Measurements from ENCODE around the gene CLDN2.
"Not testable (repeated sequence)": the region's sequence is repeated elsewhere in the genome, so short reads cannot be mapped to it uniquely, and the experiment has no call there.

The CLDN2 gene, protein sequence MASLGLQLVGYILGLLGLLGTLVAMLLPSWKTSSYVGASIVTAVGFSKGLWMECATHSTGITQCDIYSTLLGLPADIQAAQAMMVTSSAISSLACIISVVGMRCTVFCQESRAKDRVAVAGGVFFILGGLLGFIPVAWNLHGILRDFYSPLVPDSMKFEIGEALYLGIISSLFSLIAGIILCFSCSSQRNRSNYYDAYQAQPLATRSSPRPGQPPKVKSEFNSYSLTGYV

DNA sequence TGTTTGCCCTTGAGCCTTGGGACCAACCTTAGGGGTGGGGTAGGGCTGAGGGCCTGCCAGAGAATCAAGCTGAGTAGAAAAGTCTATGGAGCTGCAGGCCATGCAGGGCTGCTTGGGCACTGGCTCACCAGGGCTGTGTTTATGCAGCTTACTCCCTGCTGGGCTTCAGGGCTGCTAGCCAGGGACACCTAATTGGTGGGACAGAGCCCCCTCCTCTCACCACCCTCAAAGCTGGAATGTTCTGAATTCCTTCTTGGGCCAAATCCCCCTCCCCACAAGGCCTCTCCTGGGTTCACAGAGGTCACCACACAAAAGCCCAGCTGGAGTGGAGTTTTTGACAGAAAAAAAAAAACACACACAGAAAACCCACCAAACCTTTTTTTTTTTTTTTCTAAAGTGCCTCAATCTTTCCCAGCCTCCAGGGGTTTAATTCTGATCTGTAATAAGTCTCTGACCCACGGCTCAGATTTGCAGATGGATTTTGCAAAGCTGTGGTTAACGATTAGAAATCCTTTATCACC lies at the start of gene CLDN2:
TSS of gene CLDN2 (plus strand) at position 471 of the 521 bp plus-strand sequence. CDS start 7,827 bp downstream, outside the sequence.
- DNase-seq (ENCODE audit: low read depth) = no peak

DNA sequence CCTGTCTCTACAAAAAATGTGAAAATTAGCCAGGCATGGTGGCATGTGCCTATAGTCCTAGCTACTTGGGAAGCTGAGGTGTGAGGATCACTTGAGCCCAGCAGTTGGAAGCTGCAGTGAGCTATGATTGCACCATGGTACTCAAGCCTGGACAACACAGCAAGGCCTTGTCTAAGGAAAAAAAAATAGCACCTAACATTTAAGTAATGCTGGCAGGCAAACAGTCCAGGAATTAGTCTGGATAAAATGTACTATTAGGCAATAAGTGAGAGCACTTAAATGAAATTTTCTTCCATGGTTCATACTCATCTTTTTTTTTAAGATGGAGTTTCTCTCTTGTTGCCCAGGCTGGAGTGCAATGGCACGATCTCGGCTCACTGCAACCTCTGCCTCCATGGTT lies 47.4 kb upstream of the CLDN2 start:
- DNase-seq (ENCODE audit: low read depth) = not testable (repeated sequence)

DNA sequence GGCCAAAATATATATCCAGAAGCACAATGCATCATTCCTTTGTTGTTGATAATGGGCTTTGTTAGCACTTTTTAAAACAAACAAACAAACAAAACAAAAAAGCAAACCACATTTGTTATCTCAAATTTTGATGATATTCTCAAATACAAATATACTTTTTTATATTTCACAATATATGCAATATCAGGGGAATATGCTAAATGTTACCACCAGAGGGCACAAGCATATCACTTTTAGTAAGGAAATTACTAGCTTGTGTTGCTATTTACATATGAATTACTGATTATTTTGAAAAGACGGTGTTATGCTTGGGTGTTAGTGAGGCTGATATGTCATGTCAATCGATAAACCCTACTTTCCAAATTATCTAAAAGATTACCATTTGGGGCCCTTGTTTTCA lies 46.1 kb upstream of the CLDN2 start:
- no peak for DNase-seq (ENCODE audit: low read depth)

DNA sequence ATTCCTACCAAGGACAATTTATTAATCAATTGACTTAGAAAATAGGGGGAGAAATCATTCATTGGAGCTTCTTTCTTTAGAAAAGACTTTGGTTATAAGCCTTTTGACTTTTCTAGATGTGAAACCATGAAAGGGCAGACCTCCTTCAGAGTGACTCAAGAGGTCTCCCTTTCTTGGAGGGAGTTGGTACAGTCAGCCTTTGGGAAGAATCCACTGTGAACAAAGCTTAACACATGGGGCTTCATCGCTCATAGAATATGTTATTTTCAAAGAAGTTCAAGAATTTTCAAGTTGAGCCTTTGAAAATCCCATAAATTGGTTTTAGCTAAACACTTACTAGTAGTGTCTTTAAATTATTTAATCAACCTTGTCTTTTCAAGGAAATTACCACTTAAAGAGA lies 45.1 kb upstream of the CLDN2 start:
- DNase-seq (ENCODE audit: low read depth) = no peak

DNA sequence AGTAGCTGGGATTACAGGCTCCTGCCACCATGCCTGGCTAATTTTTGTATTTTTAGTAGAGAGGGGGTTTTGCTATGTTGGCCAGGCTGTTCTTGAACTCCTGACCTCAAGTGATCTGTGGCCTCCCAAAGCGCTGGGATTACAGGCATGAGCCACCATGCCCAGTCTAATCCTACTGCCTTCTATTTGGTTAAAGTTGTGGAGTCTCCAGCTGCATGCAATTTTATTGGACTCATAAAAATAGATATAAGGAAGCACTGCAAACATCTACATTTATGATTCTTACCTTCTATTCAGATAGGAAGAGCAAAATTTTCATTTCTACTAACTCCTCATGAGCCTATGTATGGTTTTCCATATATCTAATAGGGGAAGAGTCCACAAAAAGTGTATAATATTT lies 30.7 kb upstream of the CLDN2 start:
- no peak for DNase-seq (ENCODE audit: low read depth)

DNA sequence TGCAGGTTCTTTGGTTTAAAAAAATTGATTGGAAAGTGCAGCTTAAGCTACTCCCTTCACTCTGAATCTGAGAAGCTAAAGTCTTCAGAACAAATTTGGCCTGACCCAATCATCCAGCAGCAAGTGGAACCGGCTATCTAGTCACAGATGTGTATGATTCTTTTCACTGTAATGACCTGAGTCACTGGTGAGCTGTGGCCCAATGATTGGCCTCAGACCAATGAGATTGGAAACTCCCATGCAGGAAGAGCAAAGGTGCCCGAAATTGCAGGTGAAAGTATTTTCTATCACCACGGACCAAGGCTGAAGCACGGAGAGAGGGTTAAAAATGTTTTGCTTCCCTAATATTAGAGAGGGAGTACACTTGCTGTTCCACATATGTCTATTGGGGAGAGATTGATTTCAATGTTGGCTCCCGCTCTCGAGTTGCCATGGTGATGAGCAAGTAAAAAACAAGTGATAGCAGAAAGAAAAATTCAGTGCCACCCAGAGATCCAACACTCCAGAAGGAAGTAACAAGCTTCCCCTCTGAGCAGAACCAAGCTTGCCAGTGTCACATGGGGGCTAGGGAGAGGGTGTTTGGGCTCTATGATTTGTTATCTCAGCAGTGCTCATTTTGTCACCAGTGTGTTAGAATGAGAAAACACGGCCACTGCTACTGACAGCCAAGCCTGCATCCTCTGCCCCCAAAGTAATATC lies 28.3 kb upstream of the CLDN2 start:
- no peak for DNase-seq (ENCODE audit: low read depth)

DNA sequence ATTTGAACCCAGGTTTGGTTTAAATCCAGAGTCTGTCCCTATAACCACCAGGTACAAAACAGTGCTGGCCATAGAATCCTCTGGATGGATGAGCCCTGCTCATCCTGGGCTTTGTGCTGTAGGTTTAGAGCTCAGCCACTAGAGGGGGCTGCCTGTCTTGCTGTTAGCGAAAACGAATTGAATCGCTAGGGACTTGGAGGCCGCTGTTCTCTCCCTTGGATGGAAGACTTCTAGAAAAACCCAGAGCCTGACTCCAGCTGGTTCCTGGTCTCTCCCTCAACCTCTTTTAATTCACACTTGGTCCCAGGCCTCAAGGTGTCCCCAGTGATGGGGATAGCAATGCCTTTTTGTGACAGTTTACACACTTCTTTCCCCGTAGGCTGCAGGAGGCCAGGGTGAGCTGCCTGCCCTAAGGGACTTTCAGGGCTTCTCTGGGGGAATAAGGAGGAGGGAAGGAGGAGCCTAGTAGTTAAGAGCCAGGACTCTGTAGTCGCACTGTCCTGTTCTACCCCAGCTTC lies 25.8 kb upstream of the CLDN2 start:
- DNase-seq (ENCODE audit: low read depth) = peak; percentile 6

DNA sequence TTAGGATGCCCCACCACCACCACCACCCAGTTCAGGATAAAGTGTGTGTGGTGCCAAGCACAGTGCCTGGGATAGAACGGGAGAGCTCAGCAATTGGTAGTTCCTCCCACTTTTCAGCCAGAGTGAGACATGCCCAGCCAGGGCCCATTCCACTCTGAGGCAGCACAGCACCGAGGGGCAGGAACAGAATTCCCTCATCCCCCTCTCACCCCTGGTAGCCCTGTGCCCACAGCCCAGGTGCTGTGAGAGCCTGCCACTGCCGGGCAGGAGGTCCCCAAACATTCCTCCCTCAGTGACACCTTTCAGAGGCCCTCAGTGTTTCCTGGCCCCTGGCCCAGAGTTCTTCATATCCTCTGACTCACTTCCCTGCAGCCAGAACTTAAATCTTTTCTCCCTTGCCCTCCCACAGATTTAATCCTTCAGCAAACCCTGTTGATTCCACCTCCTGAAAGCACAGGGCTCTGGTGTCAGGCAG lies 25.2 kb upstream of the CLDN2 start:
- no peak for DNase-seq (ENCODE audit: low read depth)

DNA sequence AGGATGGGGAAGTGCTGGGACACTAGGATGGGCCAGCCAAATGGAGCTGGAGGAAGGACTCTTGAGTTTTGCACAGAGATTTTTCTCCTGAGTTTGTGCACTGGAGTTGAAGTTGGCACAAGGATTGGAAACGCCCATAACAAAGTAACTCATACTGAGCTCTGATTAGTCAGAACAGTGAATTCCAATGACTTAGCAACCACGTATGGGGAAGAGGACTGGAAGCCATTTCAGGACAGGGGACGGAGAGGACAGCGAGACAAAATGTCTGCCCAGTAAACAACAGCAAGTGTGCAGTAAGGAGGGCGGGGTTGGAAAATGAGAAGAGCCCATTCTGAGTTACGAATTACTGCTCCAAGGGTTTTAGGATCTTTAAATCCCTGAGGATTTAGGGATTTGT lies 22.9 kb upstream of the CLDN2 start:
- no peak for DNase-seq (ENCODE audit: low read depth)

DNA sequence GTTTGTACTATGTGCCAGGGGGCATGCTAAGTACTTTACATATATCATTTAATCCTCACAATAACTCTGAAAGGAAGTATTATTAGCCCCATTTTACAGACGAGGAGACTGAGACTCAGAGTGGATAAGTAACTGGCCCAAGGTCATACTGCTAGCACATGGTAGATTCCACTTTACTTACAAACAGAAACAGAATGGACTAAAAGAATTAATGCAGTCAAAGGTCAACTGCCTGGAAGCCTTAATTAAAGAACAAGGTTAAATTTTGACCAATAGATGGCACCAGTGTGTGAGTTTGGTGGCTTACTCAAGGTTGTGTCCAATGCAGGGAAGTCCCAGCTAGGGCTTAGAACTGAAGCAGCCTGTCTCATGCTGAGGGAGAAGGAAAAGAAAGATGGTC lies 21.7 kb upstream of the CLDN2 start:
- no peak for DNase-seq (ENCODE audit: low read depth)

DNA sequence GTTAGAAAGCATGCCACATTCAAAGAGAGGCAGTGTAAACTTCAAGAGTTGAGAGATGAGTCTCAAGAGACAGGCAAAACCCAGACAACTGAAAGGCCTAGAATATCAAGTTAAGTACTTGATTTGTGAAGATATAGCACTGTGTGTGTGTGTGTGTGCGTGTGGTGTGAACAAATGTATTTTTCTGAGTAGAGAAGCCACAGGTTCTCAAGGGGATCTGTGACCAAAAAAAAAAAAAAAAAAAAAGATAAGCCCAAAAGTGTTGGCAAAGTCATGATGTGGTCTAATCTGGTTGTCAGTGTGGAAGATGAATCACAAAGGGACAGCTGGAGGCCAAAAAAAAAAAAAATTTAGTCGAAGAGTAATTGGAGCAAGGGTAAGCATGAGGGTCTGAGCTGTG lies 20.9 kb upstream of the CLDN2 start:
- no peak for DNase-seq (ENCODE audit: low read depth)

DNA sequence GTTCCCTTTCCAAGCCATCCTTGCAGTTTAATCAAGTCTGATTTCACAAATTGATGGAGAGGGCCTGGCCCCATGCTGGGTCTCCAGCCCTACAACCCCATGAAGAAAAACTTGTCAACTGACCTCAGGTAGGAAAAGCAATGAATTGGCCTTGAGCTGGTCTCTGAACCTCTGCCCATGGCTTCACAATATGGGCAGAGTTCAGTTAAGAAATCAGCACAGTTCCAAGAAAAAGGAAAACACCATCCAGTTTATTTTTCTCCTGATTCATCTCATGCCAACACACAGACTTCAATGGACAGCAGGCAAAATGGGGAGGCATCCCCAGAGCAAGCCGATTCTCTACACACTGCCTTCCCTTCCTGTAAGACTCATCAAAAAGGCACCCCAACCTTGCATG lies 20.4 kb upstream of the CLDN2 start:
- no peak for DNase-seq (ENCODE audit: low read depth)

DNA sequence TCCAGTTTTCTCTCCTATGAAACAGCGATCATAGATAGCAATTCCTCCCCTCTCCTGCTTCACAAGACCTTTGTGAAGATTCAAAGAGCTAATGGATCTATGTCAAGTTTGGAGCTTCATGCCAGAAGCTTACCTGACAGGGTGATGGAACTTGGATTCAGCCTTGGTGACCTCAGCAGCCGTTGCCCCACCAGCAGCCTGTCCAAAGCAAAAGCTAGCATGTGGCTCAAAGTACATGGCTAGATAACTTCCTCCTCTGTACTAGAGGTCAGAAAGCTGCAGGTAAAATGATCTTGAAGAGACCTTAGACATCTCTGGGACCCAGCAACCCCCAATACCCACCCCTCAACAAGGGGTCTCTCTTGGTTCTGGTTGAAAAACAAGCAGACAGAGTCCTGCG lies 18.9 kb upstream of the CLDN2 start:
- DNase-seq (ENCODE audit: low read depth) = no peak

DNA sequence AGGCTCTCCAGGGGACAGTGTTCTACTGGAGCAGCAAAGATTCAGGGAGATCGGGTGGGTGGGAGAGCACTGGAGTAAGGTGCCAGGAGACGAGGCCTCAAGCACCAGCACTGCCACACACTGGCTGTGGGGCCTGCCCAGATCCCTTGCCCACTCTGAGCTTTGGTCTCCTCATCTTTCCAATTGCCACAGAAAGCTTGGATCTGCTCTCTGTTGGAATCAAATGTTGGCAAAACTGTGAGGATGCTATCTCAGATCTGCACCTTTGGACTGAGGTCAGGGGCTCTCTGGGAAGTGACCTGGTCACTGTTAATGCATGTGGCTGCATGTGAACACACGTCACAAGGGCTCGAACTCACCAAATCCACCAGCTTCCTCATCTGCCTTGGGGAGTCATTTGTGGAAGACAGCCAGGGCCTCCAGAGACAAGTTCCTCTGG lies 18.4 kb upstream of the CLDN2 start:
- DNase-seq (ENCODE audit: low read depth) = no peak

DNA sequence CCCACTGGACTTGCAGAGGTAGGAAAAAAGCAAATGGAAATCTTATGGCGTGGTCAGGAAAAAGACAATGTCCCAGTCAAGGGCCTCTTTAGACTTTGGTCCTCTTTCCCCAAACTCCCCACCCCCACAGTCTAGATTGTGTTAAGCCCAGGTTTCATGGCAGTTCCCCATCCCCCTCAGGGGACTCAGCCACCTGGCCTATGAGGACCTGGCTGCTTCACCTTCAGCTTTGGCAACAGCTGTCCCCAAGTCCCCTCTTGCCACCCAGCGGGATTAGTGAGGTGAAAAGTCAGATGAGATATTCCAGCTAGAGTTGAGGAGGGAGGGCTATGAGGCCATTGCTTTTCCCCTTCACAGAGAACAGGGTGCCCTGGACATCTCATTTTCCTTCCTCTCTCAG lies 17.5 kb upstream of the CLDN2 start:
- DNase-seq (ENCODE audit: low read depth) = no peak

DNA sequence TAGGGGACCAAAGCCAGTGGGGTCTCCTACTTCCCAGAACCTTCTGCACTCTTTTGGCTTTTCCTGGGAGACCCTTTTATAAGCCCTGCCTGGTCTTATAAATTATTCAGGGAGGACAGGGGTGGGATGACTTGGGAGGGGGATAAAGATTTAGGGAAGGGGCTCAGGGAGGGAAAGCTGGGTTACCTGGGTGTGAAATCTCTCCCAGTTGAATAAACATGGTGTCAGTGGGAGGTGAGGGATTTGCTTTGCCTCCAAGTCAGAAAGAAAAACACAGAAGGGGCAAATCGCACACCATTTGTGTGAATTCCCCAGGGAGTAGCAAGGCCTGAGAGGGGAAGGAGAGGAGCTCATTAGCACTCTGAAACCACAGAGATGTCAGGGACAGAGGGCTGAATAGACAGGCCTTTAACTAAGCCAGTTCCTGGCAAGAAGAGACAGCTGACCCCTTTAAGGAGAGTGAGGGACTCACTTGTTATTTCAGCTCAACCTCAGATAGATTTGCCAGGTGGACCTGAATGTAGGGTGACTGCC lies 16.8 kb upstream of the CLDN2 start, which contains the start of gene RIPPLY1:
TSS of gene RIPPLY1 (minus strand) at position 51 of the 534 bp plus-strand sequence. CDS start 54 bp downstream, outside the sequence.
- DNase-seq (ENCODE audit: low read depth) = no peak

DNA sequence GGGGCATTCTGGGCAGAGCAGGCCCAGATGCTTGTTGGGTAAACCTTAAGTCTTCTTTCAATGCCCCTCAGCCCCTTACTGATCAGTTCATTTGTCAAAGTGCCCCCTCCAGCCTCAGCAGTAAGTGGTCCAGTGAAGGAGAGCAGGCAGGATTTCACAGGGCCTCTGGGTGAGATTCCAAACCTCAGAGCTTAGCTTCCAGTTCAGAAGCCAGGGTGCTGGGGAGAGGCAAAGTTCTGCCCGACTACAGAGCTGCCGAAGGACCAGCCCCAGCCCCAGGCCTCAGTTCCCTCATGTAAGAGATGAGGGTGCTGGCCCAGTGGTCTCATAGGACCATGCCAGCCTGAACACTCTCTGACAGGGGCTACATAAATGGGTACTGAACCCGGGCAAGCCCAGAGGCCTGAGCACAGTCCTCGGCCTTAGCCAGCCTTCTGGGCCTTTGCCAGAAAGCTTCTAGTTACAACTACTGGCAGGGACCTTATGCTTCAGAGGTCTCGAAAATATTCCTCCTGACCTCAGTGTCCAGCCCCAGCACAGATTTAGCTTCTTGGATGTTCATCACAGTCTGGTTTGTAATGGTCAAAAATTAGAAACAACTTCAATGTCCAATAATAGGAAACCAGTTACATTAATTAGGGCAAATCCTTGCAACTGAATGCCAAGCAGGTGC lies 16.2 kb upstream of the CLDN2 start:
- DNase-seq (ENCODE audit: low read depth) = no peak

DNA sequence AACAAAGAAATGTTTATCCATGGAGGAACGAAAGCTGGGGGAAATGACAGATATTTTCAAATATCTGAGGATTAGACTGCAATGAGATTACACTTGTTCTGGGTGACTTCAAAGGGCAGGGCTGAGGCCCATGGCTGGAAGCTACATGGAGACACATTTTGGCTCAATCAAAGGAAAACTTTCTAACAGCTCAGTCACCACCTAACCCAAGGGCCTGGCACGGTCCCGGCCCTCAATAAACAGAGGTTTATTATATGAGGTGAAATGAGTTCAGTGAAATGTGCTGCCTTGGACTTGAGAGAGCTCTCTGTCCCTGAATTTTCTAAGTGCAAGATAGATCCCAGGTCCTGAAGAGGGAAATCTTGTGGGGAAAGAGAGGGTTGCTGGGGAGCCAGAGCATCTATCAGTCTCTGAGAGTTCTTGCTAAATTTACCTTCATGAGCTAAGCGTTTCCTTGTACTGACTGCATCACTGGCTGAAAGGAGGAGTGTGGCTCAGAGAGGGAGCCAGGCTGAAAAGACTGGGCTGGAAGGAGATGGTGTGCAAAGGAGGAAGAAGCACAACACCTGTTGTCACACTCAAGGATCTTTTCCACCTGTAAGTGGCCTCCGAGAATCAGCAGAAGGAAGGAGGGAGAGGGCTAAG lies 15.0 kb upstream of the CLDN2 start:
- DNase-seq (ENCODE audit: low read depth) = no peak

DNA sequence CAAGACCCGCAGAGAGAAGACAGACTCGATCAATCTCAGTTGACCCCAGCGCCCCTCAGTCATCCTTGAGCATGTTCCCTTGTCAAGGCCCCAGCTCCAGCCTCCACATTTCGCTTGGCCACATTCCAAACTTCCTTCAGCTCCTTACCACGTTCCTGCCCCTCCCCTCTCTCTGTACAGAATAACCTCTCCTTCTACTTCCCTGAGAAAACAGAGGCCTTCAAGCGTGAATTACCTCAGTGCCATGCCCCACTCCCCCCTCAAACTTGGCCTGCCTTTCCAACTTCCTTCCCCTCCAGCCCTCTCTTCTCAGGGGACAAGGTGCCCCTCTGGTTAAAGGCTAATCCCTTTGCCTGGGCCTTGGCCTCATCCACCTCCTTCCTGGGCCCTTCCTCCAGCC lies 13.8 kb upstream of the CLDN2 start:
- no peak for DNase-seq (ENCODE audit: low read depth)

DNA sequence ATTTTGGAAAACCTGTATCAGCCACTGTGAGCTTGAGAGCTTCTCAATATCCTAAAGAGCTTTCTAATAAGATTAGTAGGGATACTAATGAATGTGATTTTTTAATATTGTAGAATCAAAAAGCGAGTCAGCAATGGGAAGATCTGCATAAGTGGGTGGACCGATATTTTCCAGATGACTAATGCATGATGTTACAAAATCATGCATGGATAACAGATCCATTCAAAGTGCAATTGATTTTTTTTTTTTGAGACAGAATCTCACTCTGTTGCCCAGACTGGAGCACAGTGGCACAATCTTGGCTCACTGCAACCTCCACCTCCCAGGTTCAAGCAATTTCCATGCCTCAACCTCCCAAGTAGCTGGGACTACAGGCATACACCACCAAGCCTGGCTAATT lies 7.3 kb upstream of the CLDN2 start:
- no peak for DNase-seq (ENCODE audit: low read depth)

DNA sequence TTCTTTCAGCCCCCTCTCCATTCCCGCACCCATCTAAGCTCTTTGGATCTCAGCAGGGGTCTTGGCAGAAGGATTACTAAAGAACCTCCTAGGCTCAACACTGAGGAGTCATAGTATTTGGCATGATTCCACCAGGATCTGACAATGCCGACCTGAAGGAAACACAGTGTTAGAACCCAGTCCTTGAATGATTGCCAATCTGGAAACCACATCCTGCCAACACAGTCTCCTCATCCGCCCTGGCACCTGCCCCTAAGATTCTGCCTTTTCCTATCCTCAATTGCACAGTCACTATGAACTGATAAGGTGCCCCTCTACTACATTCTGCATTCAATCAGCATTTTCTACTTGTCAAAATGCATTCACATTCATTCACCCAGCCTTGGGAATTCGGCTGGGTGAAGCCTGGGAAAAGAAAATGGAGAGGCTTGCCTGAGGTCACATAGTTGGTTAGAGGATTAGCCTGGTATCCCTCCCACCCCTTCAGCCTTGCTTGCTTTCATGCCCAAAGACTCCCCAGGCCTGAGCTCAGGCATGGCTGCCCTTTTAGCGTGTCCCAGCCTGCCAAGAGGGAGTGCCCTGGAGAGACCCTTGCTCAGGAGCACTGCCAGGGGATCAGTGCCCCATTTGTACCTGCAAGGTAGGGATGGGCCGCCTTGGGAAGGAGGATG lies 2.2 kb upstream of the CLDN2 start:
- no peak for DNase-seq (ENCODE audit: low read depth)

All from stimulated activated CD8-positive, alpha-beta memory T cell treated with anti-CD3 and anti-CD28 coated beads, Interleukin-15, amount 100 ng/mL, for 1 hour (primary cell).